Sigmoid colon (tissue), 4 donors: ENCODE measurements around the gene CD300E.

Experiments used
- CTCF ChIP-seq, 4 experiments: fragments of 450-650 bp in 3 of 4; fragments of 200-600 bp in 1 of 4; IDR thresholded peaks; one replicate each; pipeline ENCODE4 v1.5.1; 2016 to 2019; ENCODE audit warnings: antibody characterized with exemption in 4 of 4, mild to moderate bottlenecking in 3 of 4, moderate library complexity in 2 of 4
- EP300 ChIP-seq, 4 donors: sonication (generic); formaldehyde crosslinking; IDR thresholded peaks; one replicate each; pipeline ENCODE4 v1.6.1; 2017; ENCODE audit warnings: antibody characterized with exemption in 4 of 4
- POLR2A ChIP-seq, 2 donors: fragments of 450-650 bp; IDR thresholded peaks; one replicate each; pipeline ENCODE4 v1.6.1; 2016; ENCODE audit warnings: antibody characterized with exemption in 2 of 2, mild to moderate bottlenecking in 2 of 2, moderate library complexity in 2 of 2
- POLR2AphosphoS5 ChIP-seq, 4 donors: sonication (generic); formaldehyde crosslinking; IDR thresholded peaks; one replicate each; pipeline ENCODE4 v1.6.1; 2017; ENCODE audit warnings: antibody characterized with exemption in 4 of 4

GRCh38 chr17:74637926-74638325 is 14.4 kb upstream of the CD300E start:
- TF ChIP-seq POLR2A (IDR thresholded peaks at IDR 0.05) (no peak), CTCF (IDR thresholded peaks at IDR 0.05) (no peak), EP300 (IDR thresholded peaks at IDR 0.05) (no peak), POLR2AphosphoS5 (IDR thresholded peaks at IDR 0.05) (no peak)
